AG04449 (cell line): ENCODE results near the gene RCN2.

ENCODE experiments used
- CTCF ChIA-PET: fragments of 350-600 bp; formaldehyde crosslinking; extraction: SDS; loops from one replicate; lab custom pipeline; 2021; ENCODE audit warnings: antibody characterized with exemption; lab: Yijun Ruan, JAX
- POLR2A ChIA-PET: fragments of 400-600, 350-600 bp; formaldehyde crosslinking; extraction: SDS; loops from one replicate; lab custom pipeline; 2020; ENCODE audit warnings: antibody characterized with exemption, inconsistent platforms; lab: Yijun Ruan, JAX
- DNase-seq: peaks from one replicate; pipeline ENCODE4 v3.0.0-alpha.2; 2010; ENCODE audit warnings: low read depth, low spot score
- H3K4me3 ChIP-seq: 2 replicates; pipeline ENCODE4 v1.5.1; 2011; ENCODE audit warnings: low read depth, mild to moderate bottlenecking, control low read depth, low read length
- TF ChIP-seq, protein P1 (sequence below): IDR thresholded peaks from one replicate; pipeline ENCODE4 v1.5.1; 2011; ENCODE audit warnings: mild to moderate bottlenecking, moderate library complexity, low read length, control low read depth, inconsistent platforms; ENCODE audit not compliant: insufficient read depth; ENCODE audit errors: missing control alignments

The RCN2 gene

DNA sequence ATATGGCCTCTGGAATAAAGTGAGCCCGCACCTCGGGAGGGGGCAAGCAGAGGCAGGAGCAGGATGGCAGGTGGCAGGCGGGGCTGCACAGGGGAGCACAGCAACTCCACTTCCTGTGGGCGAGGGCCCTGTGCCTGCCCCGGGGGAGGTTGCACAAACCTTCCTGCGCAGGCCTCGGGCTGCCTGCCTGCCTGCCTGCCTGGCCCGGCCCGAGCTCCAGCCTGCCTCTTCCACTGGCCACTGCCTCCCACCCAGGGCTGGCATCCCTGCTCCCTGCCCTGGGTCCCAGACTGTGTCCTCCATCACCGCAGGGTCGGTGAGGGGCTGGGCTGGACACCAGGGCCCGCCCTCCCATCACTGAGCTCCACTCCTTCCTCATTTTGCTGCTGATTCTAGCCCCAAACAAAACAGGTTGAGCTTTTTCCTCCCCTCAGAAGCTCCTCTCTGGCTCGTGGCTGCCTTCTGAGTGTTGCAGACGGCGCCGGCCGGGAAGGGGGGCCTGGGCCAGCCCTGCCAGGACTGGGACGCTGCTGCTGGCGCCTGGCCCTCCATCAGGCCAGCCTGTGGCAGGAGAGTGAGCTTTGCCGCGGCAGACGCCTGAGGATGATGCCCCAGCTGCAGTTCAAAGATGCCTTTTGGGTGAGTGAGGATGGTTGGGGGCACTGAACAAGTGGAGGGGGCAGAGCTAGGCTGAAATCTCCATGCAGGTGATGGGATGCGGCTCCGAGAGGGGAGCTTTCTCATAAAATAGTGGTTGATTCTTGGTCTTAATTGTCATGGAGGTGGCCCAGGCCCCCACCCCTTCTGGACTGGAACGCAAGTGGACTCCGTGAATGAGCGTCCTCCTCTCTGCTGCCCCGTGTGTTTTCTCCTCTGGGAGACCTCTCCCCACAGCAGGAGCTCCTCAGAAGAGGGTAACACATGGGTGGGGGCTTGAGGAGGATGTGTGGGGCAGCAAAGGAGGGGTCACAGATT, 63.7 kb downstream of the RCN2 start, which contains the start of gene PSTPIP1:
TSS of gene PSTPIP1 (plus strand) at position 156 of the 975 bp plus-strand sequence. CDS start at position 604, 448 bp downstream.
- ChIA-PET CTCF (interaction anchor here (1.2 kb wide), 1 partner anchor 11 kb away, joined by 5 read pairs; no protein-coding TSS in a partner anchor), POLR2A (no interaction called here)
- DNase-seq: no peak
- H3K4me3 ChIP-seq: no peak within 1 kb of the TSS
- TF ChIP-seq, protein P1, sequence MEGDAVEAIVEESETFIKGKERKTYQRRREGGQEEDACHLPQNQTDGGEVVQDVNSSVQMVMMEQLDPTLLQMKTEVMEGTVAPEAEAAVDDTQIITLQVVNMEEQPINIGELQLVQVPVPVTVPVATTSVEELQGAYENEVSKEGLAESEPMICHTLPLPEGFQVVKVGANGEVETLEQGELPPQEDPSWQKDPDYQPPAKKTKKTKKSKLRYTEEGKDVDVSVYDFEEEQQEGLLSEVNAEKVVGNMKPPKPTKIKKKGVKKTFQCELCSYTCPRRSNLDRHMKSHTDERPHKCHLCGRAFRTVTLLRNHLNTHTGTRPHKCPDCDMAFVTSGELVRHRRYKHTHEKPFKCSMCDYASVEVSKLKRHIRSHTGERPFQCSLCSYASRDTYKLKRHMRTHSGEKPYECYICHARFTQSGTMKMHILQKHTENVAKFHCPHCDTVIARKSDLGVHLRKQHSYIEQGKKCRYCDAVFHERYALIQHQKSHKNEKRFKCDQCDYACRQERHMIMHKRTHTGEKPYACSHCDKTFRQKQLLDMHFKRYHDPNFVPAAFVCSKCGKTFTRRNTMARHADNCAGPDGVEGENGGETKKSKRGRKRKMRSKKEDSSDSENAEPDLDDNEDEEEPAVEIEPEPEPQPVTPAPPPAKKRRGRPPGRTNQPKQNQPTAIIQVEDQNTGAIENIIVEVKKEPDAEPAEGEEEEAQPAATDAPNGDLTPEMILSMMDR: no peak

DNA sequence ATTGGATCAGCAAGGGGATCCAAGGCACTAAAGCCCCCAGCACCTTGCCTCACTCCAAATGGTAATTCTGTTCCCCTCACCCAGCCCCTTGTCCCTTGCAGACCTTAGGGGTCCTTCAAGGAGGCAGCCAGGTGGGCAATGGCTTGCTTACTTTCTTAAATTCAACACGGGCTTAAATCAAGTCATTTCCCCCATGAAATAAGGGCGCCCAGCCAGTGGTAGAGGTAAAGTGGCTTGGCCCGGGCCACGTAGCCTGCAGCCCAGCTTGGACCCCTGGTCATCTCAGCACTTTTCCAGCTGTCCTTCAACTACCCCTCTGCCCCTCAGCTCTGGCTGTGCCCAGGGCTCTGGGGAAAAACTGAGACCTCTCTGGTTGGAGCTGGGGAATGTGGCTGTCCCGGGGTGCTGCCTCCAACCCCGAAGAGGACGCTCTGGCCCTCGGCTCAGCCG, 64.6 kb downstream of the RCN2 start:
- ChIA-PET CTCF (interaction anchor here (1.2 kb wide), 1 partner anchor 10 kb away, joined by 5 read pairs; no protein-coding TSS in a partner anchor), POLR2A (no interaction called here)
- H3K4me3 ChIP-seq: no peak overlapping the region
- no peak for DNase-seq
- TF ChIP-seq, protein P1: no peak

- DNase-seq: no peak
- CTCF ChIA-PET: interaction anchor here (0.9 kb wide), 1 partner anchor 636 kb away, joined by 4 read pairs; no protein-coding TSS in a partner anchor
- POLR2A ChIA-PET: no interaction called here
- H3K4me3 ChIP-seq: no peak overlapping the region
- TF ChIP-seq, protein P1: no peak
These were observed 65.2 kb downstream of the RCN2 start for GRCh38 chr15:76996526-76997401.

- no peak overlapping the region for H3K4me3 ChIP-seq
- TF ChIP-seq, protein P1: no peak
- ChIA-PET CTCF (interaction anchor here (1.1 kb wide), 1 partner anchor 498 kb away, joined by 4 read pairs; no protein-coding TSS in a partner anchor), POLR2A (no interaction called here)
- no peak for DNase-seq
These were observed 67.2 kb downstream of the RCN2 start for GRCh38 chr15:76998663-76999285.

GRCh38 chr15:76999996-77000395, 68.4 kb downstream of the RCN2 start:
- TF ChIP-seq, protein P1: no peak
- DNase-seq: no peak
- POLR2A ChIA-PET: no interaction called here
- H3K4me3 ChIP-seq: no peak overlapping the region
- CTCF ChIA-PET: interaction anchor here (0.9 kb wide), 1 partner anchor 543 kb away, joined by 4 read pairs; no protein-coding TSS in a partner anchor
